GM23338 (cell line): ENCODE data around the gene S1PR1.

ENCODE experiments used
- CREB1 ChIP-seq: fragments of 250-450 bp; sonication (Bioruptor Pico); IDR thresholded peaks from 2 replicates; pipeline ENCODE4 v1.5.0; 2020; ENCODE audit warnings: low read depth, mild to moderate bottlenecking, moderate library complexity
- EZH2 ChIP-seq: fragments of 200-600 bp; sonication (generic); IDR thresholded peaks from one replicate; pipeline ENCODE4 v1.8.0; 2017; ENCODE audit warnings: antibody characterized with exemption, mild to moderate bottlenecking, low read depth; ENCODE audit not compliant: unreplicated experiment
- EZH2phosphoT487 ChIP-seq: fragments of 200-600 bp; sonication (generic); IDR thresholded peaks from one replicate; pipeline ENCODE4 v1.8.1; 2018; ENCODE audit warnings: antibody characterized with exemption; ENCODE audit not compliant: unreplicated experiment
- NANOG ChIP-seq: IDR thresholded peaks from 2 replicates; pipeline ENCODE4 v1.6.1; 2016; ENCODE audit warnings: antibody characterized with exemption, borderline replicate concordance
- POLR2AphosphoS5 ChIP-seq: IDR thresholded peaks from 2 replicates; pipeline ENCODE4 v1.6.1; 2016; ENCODE audit warnings: antibody characterized with exemption, low read depth
- STAT1 ChIP-seq: IDR thresholded peaks from one replicate; pipeline ENCODE4 v1.6.1; 2016; ENCODE audit warnings: antibody characterized with exemption; ENCODE audit not compliant: unreplicated experiment
- ZNF114 ChIP-seq: fragments of 250-450 bp; sonication (Bioruptor Pico); IDR thresholded peaks from 2 replicates; pipeline ENCODE4 v1.5.0; 2020; ENCODE audit warnings: mild to moderate bottlenecking, moderate library complexity
- ZNF331 ChIP-seq: fragments of 250-450 bp; sonication (Bioruptor Pico); IDR thresholded peaks from 2 replicates; pipeline ENCODE4 v1.5.0; 2020; ENCODE audit warnings: low read depth, mild to moderate bottlenecking, moderate library complexity
- TF ChIP-seq, protein P1 (sequence below), 2 experiments: fragments of 200-600 bp in 1 of 2; sonication (generic) in 1 of 2; conservative IDR thresholded peaks; 2 replicates each; pipeline versions ENCODE4 v1.5.1 to v1.6.1; 2016 to 2017; ENCODE audit warnings: antibody characterized with exemption in 2 of 2, low read depth in 2 of 2, mild to moderate bottlenecking in 2 of 2, moderate library complexity in 1 of 2
- TF ChIP-seq, protein P2 (sequence below): IDR thresholded peaks from 2 replicates; pipeline ENCODE4 v1.6.1; 2016; ENCODE audit warnings: antibody characterized with exemption
- TF ChIP-seq, protein P3 (sequence below): IDR thresholded peaks from one replicate; pipeline ENCODE4 v1.6.1; 2018; ENCODE audit warnings: antibody characterized with exemption; ENCODE audit not compliant: unreplicated experiment
- TF ChIP-seq, protein P4 (sequence below): fragments of 250-450 bp; sonication (Bioruptor Pico); IDR thresholded peaks from 2 replicates; pipeline ENCODE4 v1.5.0; 2020; ENCODE audit warnings: mild to moderate bottlenecking, moderate library complexity

DNA sequence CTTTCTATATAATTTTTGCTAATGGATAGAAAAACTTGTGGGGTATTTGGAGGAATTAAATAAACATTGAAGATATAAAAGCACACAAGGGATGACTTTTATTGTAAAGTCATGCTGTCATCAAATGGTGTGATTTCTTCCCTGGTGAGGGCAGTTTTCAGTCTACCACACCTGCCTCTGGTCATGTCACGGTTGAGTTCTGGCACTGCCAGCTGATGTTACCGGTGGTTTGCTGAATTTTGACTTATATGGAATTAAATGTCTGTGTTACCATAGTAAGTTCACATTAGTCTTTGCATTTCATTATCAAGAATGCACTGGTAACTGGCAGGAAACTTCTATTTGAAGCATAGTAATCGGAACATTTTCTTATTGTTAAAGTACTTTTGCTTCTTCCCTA, 13.4 kb downstream of the S1PR1 start:
- TF ChIP-seq, protein P1, sequence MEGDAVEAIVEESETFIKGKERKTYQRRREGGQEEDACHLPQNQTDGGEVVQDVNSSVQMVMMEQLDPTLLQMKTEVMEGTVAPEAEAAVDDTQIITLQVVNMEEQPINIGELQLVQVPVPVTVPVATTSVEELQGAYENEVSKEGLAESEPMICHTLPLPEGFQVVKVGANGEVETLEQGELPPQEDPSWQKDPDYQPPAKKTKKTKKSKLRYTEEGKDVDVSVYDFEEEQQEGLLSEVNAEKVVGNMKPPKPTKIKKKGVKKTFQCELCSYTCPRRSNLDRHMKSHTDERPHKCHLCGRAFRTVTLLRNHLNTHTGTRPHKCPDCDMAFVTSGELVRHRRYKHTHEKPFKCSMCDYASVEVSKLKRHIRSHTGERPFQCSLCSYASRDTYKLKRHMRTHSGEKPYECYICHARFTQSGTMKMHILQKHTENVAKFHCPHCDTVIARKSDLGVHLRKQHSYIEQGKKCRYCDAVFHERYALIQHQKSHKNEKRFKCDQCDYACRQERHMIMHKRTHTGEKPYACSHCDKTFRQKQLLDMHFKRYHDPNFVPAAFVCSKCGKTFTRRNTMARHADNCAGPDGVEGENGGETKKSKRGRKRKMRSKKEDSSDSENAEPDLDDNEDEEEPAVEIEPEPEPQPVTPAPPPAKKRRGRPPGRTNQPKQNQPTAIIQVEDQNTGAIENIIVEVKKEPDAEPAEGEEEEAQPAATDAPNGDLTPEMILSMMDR (conservative IDR thresholded peaks at IDR 0.05; ENCODE audit: low read depth in 2 of 2), result no peak
- no peak for TF ChIP-seq EZH2
- TF ChIP-seq POLR2AphosphoS5, result no peak
- TF ChIP-seq EZH2phosphoT487, result no peak
- TF ChIP-seq, protein P2, sequence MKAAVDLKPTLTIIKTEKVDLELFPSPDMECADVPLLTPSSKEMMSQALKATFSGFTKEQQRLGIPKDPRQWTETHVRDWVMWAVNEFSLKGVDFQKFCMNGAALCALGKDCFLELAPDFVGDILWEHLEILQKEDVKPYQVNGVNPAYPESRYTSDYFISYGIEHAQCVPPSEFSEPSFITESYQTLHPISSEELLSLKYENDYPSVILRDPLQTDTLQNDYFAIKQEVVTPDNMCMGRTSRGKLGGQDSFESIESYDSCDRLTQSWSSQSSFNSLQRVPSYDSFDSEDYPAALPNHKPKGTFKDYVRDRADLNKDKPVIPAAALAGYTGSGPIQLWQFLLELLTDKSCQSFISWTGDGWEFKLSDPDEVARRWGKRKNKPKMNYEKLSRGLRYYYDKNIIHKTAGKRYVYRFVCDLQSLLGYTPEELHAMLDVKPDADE, result no peak
- TF ChIP-seq, protein P3, sequence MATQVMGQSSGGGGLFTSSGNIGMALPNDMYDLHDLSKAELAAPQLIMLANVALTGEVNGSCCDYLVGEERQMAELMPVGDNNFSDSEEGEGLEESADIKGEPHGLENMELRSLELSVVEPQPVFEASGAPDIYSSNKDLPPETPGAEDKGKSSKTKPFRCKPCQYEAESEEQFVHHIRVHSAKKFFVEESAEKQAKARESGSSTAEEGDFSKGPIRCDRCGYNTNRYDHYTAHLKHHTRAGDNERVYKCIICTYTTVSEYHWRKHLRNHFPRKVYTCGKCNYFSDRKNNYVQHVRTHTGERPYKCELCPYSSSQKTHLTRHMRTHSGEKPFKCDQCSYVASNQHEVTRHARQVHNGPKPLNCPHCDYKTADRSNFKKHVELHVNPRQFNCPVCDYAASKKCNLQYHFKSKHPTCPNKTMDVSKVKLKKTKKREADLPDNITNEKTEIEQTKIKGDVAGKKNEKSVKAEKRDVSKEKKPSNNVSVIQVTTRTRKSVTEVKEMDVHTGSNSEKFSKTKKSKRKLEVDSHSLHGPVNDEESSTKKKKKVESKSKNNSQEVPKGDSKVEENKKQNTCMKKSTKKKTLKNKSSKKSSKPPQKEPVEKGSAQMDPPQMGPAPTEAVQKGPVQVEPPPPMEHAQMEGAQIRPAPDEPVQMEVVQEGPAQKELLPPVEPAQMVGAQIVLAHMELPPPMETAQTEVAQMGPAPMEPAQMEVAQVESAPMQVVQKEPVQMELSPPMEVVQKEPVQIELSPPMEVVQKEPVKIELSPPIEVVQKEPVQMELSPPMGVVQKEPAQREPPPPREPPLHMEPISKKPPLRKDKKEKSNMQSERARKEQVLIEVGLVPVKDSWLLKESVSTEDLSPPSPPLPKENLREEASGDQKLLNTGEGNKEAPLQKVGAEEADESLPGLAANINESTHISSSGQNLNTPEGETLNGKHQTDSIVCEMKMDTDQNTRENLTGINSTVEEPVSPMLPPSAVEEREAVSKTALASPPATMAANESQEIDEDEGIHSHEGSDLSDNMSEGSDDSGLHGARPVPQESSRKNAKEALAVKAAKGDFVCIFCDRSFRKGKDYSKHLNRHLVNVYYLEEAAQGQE, result no peak
- no peak for TF ChIP-seq ZNF114 (CRISPR knock-in tag)
- TF ChIP-seq CREB1 (CRISPR knock-in tag), result no peak
- no peak for TF ChIP-seq ZNF331 (CRISPR knock-in tag)
- no peak for TF ChIP-seq STAT1
- TF ChIP-seq NANOG, result no peak
- TF ChIP-seq, protein P4, sequence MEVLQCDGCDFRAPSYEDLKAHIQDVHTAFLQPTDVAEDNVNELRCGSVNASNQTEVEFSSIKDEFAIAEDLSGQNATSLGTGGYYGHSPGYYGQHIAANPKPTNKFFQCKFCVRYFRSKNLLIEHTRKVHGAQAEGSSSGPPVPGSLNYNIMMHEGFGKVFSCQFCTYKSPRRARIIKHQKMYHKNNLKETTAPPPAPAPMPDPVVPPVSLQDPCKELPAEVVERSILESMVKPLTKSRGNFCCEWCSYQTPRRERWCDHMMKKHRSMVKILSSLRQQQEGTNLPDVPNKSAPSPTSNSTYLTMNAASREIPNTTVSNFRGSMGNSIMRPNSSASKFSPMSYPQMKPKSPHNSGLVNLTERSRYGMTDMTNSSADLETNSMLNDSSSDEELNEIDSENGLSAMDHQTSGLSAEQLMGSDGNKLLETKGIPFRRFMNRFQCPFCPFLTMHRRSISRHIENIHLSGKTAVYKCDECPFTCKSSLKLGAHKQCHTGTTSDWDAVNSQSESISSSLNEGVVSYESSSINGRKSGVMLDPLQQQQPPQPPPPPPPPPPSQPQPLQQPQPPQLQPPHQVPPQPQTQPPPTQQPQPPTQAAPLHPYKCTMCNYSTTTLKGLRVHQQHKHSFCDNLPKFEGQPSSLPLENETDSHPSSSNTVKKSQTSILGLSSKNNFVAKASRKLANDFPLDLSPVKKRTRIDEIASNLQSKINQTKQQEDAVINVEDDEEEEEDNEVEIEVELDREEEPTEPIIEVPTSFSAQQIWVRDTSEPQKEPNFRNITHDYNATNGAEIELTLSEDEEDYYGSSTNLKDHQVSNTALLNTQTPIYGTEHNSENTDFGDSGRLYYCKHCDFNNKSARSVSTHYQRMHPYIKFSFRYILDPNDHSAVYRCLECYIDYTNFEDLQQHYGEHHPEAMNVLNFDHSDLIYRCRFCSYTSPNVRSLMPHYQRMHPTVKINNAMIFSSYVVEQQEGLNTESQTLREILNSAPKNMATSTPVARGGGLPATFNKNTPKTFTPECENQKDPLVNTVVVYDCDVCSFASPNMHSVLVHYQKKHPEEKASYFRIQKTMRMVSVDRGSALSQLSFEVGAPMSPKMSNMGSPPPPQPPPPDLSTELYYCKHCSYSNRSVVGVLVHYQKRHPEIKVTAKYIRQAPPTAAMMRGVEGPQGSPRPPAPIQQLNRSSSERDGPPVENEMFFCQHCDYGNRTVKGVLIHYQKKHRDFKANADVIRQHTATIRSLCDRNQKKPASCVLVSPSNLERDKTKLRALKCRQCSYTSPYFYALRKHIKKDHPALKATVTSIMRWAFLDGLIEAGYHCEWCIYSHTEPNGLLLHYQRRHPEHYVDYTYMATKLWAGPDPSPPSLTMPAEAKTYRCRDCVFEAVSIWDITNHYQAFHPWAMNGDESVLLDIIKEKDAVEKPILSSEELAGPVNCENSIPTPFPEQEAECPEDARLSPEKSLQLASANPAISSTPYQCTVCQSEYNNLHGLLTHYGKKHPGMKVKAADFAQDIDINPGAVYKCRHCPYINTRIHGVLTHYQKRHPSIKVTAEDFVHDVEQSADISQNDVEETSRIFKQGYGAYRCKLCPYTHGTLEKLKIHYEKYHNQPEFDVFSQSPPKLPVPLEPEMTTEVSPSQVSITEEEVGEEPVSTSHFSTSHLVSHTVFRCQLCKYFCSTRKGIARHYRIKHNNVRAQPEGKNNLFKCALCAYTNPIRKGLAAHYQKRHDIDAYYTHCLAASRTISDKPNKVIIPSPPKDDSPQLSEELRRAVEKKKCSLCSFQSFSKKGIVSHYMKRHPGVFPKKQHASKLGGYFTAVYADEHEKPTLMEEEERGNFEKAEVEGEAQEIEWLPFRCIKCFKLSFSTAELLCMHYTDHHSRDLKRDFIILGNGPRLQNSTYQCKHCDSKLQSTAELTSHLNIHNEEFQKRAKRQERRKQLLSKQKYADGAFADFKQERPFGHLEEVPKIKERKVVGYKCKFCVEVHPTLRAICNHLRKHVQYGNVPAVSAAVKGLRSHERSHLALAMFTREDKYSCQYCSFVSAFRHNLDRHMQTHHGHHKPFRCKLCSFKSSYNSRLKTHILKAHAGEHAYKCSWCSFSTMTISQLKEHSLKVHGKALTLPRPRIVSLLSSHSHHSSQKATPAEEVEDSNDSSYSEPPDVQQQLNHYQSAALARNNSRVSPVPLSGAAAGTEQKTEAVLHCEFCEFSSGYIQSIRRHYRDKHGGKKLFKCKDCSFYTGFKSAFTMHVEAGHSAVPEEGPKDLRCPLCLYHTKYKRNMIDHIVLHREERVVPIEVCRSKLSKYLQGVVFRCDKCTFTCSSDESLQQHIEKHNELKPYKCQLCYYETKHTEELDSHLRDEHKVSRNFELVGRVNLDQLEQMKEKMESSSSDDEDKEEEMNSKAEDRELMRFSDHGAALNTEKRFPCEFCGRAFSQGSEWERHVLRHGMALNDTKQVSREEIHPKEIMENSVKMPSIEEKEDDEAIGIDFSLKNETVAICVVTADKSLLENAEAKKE (CRISPR knock-in tag), result no peak
